ENCODE results near the gene RPS8. TPM values are rescaled to one million over a fixed set of nuclear protein-coding genes. Genes with fewer than 3 reads are reported as not detected.
"Not testable (repeated sequence)": the region's sequence is repeated elsewhere in the genome, so short reads cannot be mapped to it uniquely, and the experiment has no call there.

Gene RPS8
- total and polyA plus RNA-seq, 2 of the 8 experiments (the other 6 are each of a cell fraction or from before 2014, with no cell fraction given), result 2,261 to 2,407 TPM

DNA sequence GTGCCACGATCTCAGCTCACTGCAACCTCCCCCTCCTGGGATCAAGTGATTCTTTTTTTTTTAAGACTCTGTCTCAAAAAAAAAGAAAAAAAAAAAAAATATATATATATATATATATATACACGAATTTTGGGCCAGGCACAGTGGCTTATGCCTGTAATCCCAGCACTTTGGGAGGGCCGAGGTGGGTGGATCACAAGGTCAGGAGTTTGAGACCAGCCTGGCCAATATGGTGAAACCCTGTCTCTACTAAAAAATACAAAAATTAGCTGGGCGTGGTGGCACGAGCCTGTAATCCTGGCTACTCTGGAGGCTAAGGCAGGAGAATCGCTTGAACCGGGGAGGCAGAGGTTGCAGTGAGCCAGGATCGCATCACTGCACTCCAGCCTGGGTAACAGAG, 22.5 kb downstream of the RPS8 start:
- not testable (repeated sequence) for H3K56ac ChIP-seq (replicated peaks; ENCODE audit: insufficient read length, low read depth, low read length); H2BK12ac ChIP-seq (ENCODE audit: low read depth, low read length); H3K18ac ChIP-seq (ENCODE audit: extremely low read depth, low read length); H2BK5ac ChIP-seq (ENCODE audit: low read depth, low read length); H4K20me1 ChIP-seq (replicated peaks in 1 of 2; ENCODE audit: control insufficient read depth in 1 of 2, insufficient read depth in 2 of 2, low read length in 2 of 2); H4K91ac ChIP-seq (replicated peaks; ENCODE audit: insufficient read length, low read length); H3K79me2 ChIP-seq (ENCODE audit: control insufficient read depth in 1 of 2, insufficient read depth in 2 of 2, low read length in 2 of 2); H3K4me2 ChIP-seq (ENCODE audit: insufficient read depth in 1 of 2, low read depth in 2 of 2, low read length in 2 of 2); H2AFZ ChIP-seq (ENCODE audit: low read length); H3K36me3 ChIP-seq (ENCODE audit: control insufficient read depth in 2 of 4, insufficient read depth in 4 of 4, low read length in 3 of 4); H3K4me1 ChIP-seq (replicated peaks in 1 of 4; ENCODE audit: control insufficient read depth in 3 of 4, insufficient read depth in 4 of 4, low read length in 3 of 4); H3K79me1 ChIP-seq (ENCODE audit: low read depth, low read length); H3K27ac ChIP-seq (ENCODE audit: low read depth, low read length); H4K5ac ChIP-seq (ENCODE audit: insufficient read length, low read depth, low read length); H3K23me2 ChIP-seq (ENCODE audit: low read depth, low read length); H3K23ac ChIP-seq (ENCODE audit: insufficient read length); DNase-seq (ENCODE audit: low read depth in 1 of 2, low spot score in 2 of 2); H3K27me3 ChIP-seq (replicated peaks in 1 of 4; ENCODE audit: control insufficient read depth in 3 of 4, extremely low read depth in 1 of 4, insufficient read depth in 3 of 4, low read length in 3 of 4); H2BK120ac ChIP-seq (replicated peaks; ENCODE audit: low read depth, low read length); H2AK5ac ChIP-seq (ENCODE audit: low read depth, low read length); H3K9me3 ChIP-seq (ENCODE audit: insufficient read depth in 2 of 2, low read depth in 1 of 2, low read length in 1 of 2); FAIRE-seq; H3K4me3 ChIP-seq (ENCODE audit: extremely low read depth in 1 of 4, insufficient read depth in 2 of 4, low read depth in 3 of 4, low read length in 4 of 4); H2BK15ac ChIP-seq (ENCODE audit: low read length); H3K14ac ChIP-seq (ENCODE audit: insufficient read length); H4K8ac ChIP-seq (ENCODE audit: extremely low read depth, insufficient read depth, low read length); H2BK20ac ChIP-seq (ENCODE audit: low read length); H3K4ac ChIP-seq (replicated peaks; ENCODE audit: insufficient read length, low read depth, low read length); H3K9ac ChIP-seq (replicated peaks in 1 of 4; ENCODE audit: extremely low read depth in 1 of 4, low read depth in 3 of 4, low read length in 3 of 4)
- CTCF ChIA-PET (ENCODE audit: partially characterized antibody), result interaction anchor here (1.1 to 5.4 kb wide), 6 partner anchors 10 to 32 kb away, joined by 3 to 31 read pairs (median 8); partner anchors contain the start of genes BEST4 and BTBD19
- WGBS, 2 experiments (ENCODE audit: extremely low coverage in 1 of 2, insufficient coverage in 1 of 2, insufficient read length in 1 of 2, insufficient replicate concordance in 2 of 2, low coverage in 1 of 2, low lambda C conversion rate in 2 of 2, missing lambda C conversion rate in 1 of 2), result 84% methylated on average over 8 of the region's 8 CpGs; no CpG with 5 or more reads in 1 of the 2 experiments
- POLR2A ChIA-PET (ENCODE audit: partially characterized antibody), result interaction anchor here (1.3 to 19.2 kb wide), 8 partner anchors 11 to 76 kb away, joined by 4 to 547 read pairs (median 6); partner anchors contain the start of genes BTBD19, RNU5D-1 and RPS8
